Measurements from ENCODE around the gene CACNA1C.

CACNA1C gene

GRCh38 chr12:2112401-2112800, 59.6 kb downstream of the CACNA1C start:
- H3K4me1 ChIP-seq (ENCODE audit: low read depth, poor library complexity, severe bottlenecking): no peaks in the 10 kb centered on the region
- H3K79me2 ChIP-seq (ENCODE audit: insufficient read depth, low read depth): no peaks in the 10 kb centered on the region
- H2AFZ ChIP-seq (ENCODE audit: low read depth): no peak overlapping the region
- no peaks in the 10 kb centered on the region for H4K20me1 ChIP-seq (ENCODE audit: insufficient read depth)
- no peak overlapping the region for H3K9ac ChIP-seq
- no peak for TF ChIP-seq CTCF (conservative IDR thresholded peaks at IDR 0.05; ENCODE audit: low read depth, low read length)
- no peak overlapping the region for H3K4me3 ChIP-seq (IDR thresholded peaks at IDR 0.05; ENCODE audit: insufficient read depth, low read depth, low read length)
- no peaks in the 10 kb centered on the region for H3K36me3 ChIP-seq (ENCODE audit: insufficient read depth)
- H3K4me2 ChIP-seq: no peak overlapping the region
- H3K27me3 ChIP-seq (ENCODE audit: insufficient read depth, low read depth): no peaks in the 10 kb centered on the region
- no peak overlapping the region for H3K27ac ChIP-seq

GRCh38 chr12:2113119-2113912, 60.5 kb downstream of the CACNA1C start:
- no peak overlapping the region for H3K27ac ChIP-seq
- H3K27me3 ChIP-seq (ENCODE audit: insufficient read depth, low read depth): no peaks in the 10 kb centered on the region
- H2AFZ ChIP-seq (ENCODE audit: low read depth): no peak overlapping the region
- no peaks in the 10 kb centered on the region for H3K36me3 ChIP-seq (ENCODE audit: insufficient read depth)
- H4K20me1 ChIP-seq (ENCODE audit: insufficient read depth): no peaks in the 10 kb centered on the region
- H3K4me3 ChIP-seq (IDR thresholded peaks at IDR 0.05; ENCODE audit: insufficient read depth, low read depth, low read length): no peak overlapping the region
- no peaks in the 10 kb centered on the region for H3K4me1 ChIP-seq (ENCODE audit: low read depth, poor library complexity, severe bottlenecking)
- no peaks in the 10 kb centered on the region for H3K79me2 ChIP-seq (ENCODE audit: insufficient read depth, low read depth)
- TF ChIP-seq CTCF (conservative IDR thresholded peaks at IDR 0.05; ENCODE audit: low read depth, low read length): no peak
- no peak overlapping the region for H3K4me2 ChIP-seq
- no peak overlapping the region for H3K9ac ChIP-seq

- no peak overlapping the region for H2AFZ ChIP-seq (ENCODE audit: low read depth)
- H3K27ac ChIP-seq: no peak overlapping the region
- H3K79me2 ChIP-seq (ENCODE audit: insufficient read depth, low read depth): no peaks in the 10 kb centered on the region
- H4K20me1 ChIP-seq (ENCODE audit: insufficient read depth): no peaks in the 10 kb centered on the region
- H3K4me3 ChIP-seq (IDR thresholded peaks at IDR 0.05; ENCODE audit: insufficient read depth, low read depth, low read length): no peak overlapping the region
- H3K27me3 ChIP-seq (ENCODE audit: insufficient read depth, low read depth): no peaks in the 10 kb centered on the region
- H3K4me2 ChIP-seq: no peak overlapping the region
- H3K4me1 ChIP-seq (ENCODE audit: low read depth, poor library complexity, severe bottlenecking): no peaks in the 10 kb centered on the region
- TF ChIP-seq CTCF (conservative IDR thresholded peaks at IDR 0.05; ENCODE audit: low read depth, low read length): no peak
- no peak overlapping the region for H3K9ac ChIP-seq
- no peaks in the 10 kb centered on the region for H3K36me3 ChIP-seq (ENCODE audit: insufficient read depth)
These were observed 61.3 kb downstream of the CACNA1C start for GRCh38 chr12:2114071-2114470.

GRCh38 chr12:2115101-2115845, 62.5 kb downstream of the CACNA1C start:
- no peak overlapping the region for H3K27ac ChIP-seq
- no peak overlapping the region for H2AFZ ChIP-seq (ENCODE audit: low read depth)
- no peak overlapping the region for H3K9ac ChIP-seq
- H3K4me3 ChIP-seq (IDR thresholded peaks at IDR 0.05; ENCODE audit: insufficient read depth, low read depth, low read length): no peak overlapping the region
- H3K36me3 ChIP-seq (ENCODE audit: insufficient read depth): no peaks in the 10 kb centered on the region
- no peak overlapping the region for H3K4me2 ChIP-seq
- no peak for TF ChIP-seq CTCF (conservative IDR thresholded peaks at IDR 0.05; ENCODE audit: low read depth, low read length)
- no peaks in the 10 kb centered on the region for H4K20me1 ChIP-seq (ENCODE audit: insufficient read depth)
- H3K79me2 ChIP-seq (ENCODE audit: insufficient read depth, low read depth): no peaks in the 10 kb centered on the region
- no peaks in the 10 kb centered on the region for H3K4me1 ChIP-seq (ENCODE audit: low read depth, poor library complexity, severe bottlenecking)
- H3K27me3 ChIP-seq (ENCODE audit: insufficient read depth, low read depth): no peaks in the 10 kb centered on the region
